HG02610 (cell line): ENCODE data around the gene OR5AU1.

Experiments used
- ATAC-seq: cut with Tn5 transposase; IDR thresholded peaks from one replicate; pipeline ENCODE4 v1.9.1; 2021; ENCODE audit warnings: mild to moderate bottlenecking, moderate library complexity; ENCODE audit not compliant: unreplicated experiment

Gene OR5AU1

GRCh38 chr14:21155963-21156362, at the start of gene OR5AU1:
TSS of gene OR5AU1 (minus strand) at chr14:21156063. CDS start at chr14:21155872, 191 bp downstream.
- ATAC-seq, result no peak

- ATAC-seq, result no peak
These were observed 49.3 kb upstream of the OR5AU1 start for GRCh38 chr14:21205026-21205677.

- no peak for ATAC-seq
These were observed 48.5 kb upstream of the OR5AU1 start for GRCh38 chr14:21204167-21205025.

GRCh38 chr14:21203470-21204166, 47.8 kb upstream of the OR5AU1 start:
- no peak for ATAC-seq

- no peak for ATAC-seq
These were observed 46.8 kb upstream of the OR5AU1 start for GRCh38 chr14:21202463-21203358.

GRCh38 chr14:21201732-21202462, 46.0 kb upstream of the OR5AU1 start:
- no peak for ATAC-seq

GRCh38 chr14:21200752-21201461, 45.0 kb upstream of the OR5AU1 start:
- no peak for ATAC-seq

- ATAC-seq, result no peak
These were observed 44.0 kb upstream of the OR5AU1 start for GRCh38 chr14:21199611-21200560.

GRCh38 chr14:21197418-21198205, 41.7 kb upstream of the OR5AU1 start:
- no peak for ATAC-seq

- ATAC-seq, result no peak
These were observed 38.7 kb upstream of the OR5AU1 start for GRCh38 chr14:21194597-21194996.

- no peak for ATAC-seq
These were observed 37.1 kb upstream of the OR5AU1 start for GRCh38 chr14:21192875-21193535.

- no peak for ATAC-seq
These were observed 36.6 kb upstream of the OR5AU1 start for GRCh38 chr14:21192447-21192822.

- peak; percentile 84 for ATAC-seq
These were observed 36.1 kb upstream of the OR5AU1 start for GRCh38 chr14:21191809-21192446.

- peak; percentile 3 for ATAC-seq
These were observed 35.5 kb upstream of the OR5AU1 start for GRCh38 chr14:21191261-21191808.

GRCh38 chr14:21185491-21185890, 29.6 kb upstream of the OR5AU1 start:
- no peak for ATAC-seq

GRCh38 chr14:21184254-21184653, 28.4 kb upstream of the OR5AU1 start:
- ATAC-seq, result no peak
